NCI-H1048 (cell line): ENCODE measurements around the gene TMUB1.
A peak's percentile ranks its signal among the peaks of the same experiment; 100 is the strongest.

Source experiments
- DNase-seq: peaks from one replicate; lab custom pipeline; 2025; lab: John Stamatoyannopoulos, UW

TMUB1 gene, protein sequence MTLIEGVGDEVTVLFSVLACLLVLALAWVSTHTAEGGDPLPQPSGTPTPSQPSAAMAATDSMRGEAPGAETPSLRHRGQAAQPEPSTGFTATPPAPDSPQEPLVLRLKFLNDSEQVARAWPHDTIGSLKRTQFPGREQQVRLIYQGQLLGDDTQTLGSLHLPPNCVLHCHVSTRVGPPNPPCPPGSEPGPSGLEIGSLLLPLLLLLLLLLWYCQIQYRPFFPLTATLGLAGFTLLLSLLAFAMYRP

DNA sequence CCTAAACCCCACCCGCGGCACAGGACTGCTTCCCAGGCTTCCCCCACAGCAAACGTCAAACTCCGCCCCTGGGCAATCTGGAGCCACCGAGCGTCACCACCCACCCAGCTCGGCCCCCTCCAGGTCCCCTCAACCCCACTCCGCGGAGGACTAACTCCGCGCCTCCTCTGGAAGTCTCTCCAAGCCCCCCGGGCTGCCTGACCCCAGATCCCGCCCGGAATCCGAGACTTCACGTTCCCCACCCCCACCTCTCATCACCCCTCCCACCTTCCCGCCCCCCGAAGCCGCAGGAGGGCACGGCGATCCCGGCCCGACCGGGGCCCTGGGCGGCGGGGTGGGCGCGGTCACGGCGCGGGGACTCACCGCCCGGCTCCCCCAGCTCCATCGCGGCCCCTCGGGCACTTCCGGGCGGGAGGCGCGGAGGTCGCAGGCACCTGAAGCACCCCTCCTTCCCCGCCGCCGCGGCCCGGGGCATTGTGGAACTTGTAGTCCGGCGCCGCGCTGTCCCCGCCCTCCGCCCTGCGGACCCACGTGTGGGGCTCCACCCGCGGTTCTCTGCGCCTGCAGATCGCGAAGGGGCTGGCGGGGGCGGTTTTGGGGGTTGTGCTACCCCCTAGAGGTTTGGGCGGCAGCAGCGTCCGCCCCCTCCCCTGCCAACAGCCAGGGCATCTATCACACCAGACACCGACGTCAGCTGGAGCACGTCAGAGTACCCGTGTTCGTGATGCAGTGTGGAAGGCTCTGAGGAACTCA, at the start of gene TMUB1:
TSS of gene TMUB1 (minus strand) at position 423 of the 753 bp plus-strand sequence. CDS start 930 bp downstream, outside the sequence.
- peak; percentile 57 for DNase-seq

DNA sequence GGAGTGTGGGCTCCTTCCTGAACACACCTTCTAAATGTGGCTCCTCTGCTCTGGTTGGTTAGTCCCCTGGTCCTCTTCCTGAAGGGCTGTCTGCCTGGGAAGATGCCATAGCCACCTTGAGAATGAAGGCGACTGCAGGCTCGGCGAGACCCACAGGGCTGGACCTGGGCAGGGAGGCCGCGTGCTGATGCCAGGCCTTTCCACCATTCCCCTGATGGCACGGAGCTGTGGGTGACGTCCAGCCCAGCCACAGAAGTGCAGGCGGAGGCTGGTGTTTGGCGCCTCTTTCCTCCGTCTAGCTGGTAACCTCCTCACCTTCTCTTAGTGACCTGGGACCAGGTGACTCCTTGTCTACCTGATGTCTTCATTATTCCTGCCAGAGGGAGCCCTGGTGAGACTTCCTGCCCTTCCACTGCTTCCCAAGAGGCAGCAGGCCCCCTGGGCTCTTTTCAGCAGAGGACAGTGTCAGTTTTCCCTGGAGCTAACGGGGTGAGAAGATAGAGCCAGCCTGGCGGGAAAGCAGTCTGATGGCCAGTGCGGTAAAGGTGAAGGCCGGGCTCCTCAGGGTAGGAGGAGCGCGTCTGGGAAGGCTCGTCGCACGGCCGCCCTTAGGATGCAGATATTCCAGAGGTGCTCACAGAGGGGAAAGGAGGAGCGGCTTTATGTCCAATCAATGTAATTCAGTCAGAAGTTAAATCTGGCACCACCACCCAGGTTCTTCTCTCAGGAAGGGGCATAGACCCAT, 49.3 kb upstream of the TMUB1 start:
- no peak for DNase-seq

DNA sequence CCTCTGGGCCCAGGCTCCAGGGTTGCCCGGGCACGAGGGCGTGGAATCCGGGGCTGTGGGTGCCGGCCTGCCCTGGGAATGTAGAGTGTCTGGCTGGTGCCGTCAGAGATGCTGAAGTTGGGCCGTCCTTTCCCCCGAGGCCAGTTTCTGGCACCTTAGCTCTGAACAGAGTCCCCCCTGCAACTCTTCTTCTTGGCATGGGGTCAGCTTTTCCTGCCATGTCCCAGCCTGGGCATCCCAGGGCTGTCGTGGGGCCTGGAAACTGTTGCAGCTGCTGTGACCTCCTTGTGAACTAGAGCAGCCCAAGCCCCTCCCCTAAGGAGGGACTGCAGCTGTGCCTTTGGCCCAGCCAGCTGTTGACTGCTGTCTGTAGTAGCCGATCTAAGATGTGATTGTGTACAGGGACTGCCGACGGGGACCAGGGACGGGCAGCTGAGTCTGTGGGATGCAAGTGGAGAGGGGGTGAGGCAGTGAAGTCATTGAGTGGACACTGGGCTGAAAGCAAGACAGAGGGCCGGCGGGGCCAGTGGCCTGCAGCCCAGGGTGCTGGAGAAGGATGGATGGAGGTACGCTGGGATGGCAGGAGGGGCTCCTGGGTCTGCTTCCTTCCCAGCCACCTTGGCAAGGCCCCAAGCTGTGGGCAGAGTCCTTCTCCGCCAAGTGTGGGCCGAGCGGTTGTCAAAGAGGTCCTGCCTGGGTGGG, 48.5 kb upstream of the TMUB1 start:
- DNase-seq = no peak

DNA sequence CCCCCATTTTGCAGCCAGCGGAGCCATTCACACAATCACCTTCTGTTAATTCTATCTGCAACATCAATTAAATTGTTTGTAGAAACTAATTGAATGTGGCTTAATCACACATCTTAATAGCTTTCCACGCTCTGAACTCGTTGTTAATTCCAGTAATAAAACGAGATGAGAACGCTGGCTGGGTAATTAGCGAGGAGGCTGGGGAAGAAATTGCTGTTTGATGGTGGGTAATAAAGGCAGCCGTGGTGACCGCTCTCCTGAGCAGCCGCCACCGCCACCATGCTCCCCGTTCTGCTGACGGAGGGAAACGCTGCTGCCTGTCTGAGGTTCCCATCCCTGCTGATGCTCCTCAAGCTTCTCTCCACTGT, 47.9 kb upstream of the TMUB1 start:
- no peak for DNase-seq

DNA sequence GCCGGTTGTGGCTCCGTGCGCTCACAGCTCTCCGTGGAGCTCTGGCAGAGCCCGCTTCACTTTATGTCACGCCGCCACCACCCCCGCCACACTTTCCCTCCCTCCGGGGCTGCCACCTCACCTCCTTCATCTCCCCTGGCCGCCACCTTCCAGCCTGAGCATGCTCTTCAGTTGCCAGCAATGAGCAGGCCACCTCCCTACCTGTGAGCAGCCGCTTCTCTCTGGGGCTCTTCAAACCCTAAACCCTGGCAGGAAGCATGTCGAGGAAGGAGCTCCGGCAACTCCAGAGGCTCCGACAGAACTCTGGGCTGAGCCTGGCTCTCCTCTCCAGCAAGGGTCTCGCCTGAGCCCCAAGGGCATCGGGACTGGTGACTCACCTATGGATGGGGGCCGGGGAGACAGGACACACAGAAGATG, 47.5 kb upstream of the TMUB1 start:
- DNase-seq = no peak

DNA sequence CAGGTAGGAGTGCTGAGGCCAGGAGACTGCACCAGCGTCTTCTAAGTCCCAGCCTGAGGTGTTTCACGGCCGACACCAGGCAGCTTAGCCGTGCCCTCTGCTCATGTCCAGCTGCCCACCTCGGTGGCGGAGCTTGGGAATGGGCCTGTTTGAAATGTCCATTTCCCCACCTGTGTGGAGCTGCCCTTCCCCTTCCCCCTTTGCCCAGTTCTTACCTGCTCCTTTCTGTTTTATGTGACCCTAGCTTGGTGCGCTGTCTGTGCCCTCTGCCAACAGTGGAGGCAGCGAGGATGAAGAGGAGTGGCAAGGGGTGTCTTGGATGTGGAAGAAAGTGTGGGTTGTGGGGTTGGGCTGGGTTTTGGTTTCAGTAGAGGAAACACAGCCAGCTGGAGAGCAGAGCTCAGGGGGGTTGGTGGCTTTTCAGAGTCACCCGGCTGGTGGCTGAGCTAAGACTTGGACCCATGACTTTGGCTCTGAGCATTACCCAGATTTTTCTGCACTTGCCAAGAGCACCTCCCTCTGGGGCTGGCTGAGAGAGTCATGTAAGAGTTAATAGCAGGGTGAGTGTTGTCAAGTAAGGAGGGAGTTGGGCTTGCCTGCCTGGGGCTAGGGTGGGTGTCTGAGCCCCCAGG, 46.8 kb upstream of the TMUB1 start:
- no peak for DNase-seq

DNA sequence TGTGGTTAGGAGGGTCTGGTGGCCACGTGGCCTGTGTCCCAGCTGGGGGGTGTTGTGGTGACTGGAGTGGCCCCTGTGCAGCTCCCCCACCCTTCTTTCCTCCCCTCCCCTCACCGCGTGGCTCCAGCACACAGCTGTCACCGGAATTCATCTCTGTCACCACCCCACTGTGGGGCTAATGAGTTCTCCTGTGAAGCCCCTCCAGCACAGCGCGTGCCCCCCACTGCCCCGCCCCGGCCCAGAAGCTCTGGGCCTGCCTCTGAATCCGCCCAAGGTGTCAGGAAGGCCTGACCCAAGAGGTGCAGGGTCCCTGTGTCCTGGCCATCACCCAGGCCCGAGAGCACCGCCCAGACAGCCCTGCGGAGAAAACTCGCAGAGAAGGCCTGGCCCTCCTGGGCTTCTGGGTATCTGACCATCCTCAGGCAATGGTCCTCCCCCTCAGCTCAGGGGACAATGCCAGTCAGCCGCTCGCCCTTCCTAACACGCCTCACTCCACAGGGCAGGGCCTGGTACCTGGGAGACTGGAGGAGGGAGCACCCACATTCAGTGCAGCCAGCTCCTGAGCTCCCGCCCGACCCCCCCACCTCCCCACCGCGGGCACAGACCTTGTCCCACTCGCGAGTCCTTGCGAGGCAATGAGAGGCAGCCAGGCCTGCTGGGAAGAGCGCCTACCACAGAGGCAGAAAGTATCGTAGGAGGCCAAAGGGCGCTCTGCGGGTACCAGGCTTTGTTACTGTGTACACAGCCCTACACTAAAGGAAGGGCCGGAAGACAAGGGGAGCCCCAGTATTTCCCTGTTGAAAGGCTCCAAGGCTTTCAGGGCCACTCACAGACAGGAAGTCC, 46.0 kb upstream of the TMUB1 start:
- DNase-seq = no peak

DNA sequence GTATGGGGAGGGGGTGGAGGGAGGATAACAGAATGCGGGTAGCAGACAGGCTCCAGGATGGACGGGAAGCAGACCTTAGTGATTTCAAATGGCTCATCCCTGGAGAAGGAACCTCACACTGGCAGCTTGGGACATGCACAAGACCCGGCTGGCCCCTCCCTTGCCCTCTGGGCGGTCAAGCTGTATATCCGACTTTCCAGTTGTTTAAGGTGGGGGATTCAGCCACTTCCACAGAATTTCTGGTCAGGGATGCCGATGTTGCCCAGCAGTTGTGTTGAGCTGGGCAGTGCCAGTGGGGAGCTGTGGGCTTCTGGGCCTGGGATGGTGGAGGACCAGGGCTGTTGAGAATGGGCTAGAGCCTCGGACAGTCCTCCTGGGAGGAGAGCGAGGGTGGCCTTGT, 45.4 kb upstream of the TMUB1 start:
- DNase-seq = no peak

DNA sequence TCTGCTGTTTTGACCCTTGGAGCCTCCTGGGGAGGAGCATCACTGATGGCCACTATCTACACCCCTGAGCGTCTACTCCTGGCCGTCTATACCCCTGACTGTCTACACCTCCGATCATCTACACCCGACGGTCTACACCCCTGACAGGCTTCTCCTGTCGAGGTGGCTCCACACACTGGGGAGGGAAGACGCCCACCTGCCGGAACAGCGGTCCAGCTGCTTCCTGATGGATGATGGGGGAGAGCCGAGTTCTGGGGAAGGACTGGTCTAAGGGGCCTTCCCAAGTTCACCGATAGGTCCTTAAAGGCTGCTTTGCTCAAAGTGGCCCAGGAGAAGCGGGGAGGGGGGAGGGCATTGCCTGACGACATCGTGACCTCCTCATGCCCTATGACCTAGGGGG, 44.9 kb upstream of the TMUB1 start:
- no peak for DNase-seq

DNA sequence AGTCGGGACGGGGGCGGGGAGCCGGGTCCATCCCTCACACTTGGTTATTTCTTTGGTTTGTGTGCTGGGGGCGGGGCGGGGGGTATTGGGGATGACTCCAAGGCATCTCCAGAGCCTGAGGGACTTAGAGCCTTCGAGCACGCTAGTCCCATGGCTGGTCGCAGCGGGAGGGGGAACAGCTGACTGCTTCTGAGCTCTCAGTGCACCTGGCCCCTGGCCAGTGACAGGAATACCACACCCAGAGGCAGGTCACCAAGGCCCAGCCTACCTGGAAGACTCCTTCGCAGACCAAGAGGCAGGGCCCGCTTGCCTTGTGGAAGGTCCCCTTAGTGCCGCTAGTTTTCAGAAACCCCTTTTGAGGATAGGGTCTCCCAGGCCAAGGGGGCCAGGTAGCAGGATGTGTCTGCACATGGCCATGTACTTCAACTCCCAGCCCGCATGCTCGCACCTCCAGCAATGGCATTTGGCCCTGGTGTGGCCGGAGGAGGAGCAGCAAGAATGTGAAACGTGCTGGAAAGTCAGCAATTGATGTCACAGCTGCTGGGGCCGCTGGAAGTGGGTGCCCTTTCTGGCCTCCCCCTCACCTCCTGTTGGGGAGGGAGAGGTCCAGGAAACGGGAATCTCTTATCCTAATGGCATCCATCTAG, 43.3 kb upstream of the TMUB1 start:
- no peak for DNase-seq

DNA sequence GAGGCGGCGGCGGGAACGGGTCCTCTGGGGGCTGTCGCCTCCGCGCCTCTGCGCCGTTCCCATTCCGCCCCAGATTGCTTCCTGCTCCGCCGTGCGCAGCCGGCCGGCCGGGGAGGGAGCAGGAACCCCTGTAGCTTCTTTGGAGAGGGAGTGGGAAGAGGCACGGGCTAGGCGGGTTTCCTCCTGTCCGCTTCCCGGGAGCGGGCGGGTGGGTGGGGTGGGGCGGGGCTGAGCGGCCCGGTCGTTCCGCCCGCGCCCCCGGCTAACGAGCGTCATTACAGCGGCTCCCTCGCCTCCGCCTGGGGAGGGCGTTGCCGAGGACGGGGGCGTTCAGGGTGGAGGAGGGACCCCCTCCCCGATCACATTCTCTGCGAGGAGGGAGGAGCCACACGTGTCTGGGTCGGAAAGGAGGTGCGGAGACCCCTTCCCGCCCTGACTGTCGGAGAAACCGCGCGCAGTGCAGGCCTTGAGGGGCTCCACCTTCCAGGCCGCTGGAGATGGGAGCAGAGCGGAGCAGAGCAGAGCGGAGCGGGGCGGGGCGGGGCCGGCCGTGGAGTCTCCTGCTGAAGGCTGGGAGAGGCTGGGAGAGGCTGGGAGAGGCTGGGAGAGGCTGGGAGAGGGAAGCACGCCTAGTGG, 42.7 kb upstream of the TMUB1 start:
- no peak for DNase-seq

DNA sequence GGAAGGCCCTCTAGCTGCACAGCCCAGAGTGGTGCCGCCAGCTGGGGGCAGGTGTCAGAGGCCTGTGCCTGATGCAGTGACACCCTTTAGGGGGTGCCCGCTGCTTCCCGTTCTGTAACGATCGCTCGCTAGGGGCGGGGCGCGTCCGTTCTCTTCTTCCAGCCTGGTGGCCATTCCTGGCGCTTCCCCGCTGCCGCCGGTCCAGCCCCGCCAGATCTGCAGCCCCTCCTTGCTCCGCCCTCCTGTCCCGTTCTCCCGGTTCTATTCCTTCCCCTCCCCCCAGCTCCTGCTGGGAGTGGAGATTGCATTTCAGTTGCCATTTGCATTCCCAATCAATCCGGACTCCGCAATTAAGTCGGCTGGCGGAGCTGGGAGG, 42.2 kb upstream of the TMUB1 start:
- no peak for DNase-seq

DNA sequence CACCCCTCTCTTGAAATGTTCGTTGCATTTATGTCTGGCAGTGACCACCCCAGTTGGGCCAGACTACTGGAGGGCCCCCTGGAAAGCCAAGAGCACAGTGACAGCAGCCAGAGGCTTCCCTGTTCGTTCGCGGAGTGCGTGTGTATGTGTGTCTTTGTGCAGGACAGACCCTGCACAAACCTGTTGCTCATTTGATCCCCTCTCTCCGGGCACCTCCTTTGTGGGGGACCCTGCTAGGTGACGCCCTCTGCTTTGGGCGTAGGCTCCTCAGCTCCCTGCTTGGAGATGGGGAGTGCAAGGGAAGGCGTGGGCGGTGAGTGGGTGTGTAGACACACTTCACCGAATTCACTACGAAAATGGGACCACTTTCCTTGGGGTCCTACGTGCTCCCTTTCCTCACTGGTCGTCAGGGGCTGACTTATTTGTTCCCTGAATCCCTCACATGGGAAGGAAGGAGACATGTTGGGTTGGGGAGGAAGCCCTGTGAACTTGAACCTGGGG, 41.7 kb upstream of the TMUB1 start:
- no peak for DNase-seq

DNA sequence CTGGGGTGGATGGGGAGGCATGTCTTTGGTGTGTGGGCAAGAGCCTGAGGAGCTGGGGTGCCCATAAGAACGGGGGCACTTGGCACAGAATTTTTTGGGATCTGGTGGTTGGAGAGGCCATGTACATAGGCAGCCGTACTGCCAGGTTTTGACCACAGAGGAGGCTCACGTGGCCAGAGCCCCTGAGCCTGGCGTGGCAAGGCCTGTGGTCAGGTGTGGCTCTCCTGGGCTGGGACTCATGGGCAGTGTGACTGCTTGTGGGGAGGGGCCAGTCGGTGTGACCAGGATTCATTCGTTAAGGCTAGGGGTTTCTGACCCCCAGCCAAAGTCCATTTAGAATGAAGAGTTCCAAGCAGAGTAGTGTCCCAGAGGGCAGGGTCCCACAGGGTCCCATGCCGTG, 41.2 kb upstream of the TMUB1 start:
- DNase-seq = no peak

DNA sequence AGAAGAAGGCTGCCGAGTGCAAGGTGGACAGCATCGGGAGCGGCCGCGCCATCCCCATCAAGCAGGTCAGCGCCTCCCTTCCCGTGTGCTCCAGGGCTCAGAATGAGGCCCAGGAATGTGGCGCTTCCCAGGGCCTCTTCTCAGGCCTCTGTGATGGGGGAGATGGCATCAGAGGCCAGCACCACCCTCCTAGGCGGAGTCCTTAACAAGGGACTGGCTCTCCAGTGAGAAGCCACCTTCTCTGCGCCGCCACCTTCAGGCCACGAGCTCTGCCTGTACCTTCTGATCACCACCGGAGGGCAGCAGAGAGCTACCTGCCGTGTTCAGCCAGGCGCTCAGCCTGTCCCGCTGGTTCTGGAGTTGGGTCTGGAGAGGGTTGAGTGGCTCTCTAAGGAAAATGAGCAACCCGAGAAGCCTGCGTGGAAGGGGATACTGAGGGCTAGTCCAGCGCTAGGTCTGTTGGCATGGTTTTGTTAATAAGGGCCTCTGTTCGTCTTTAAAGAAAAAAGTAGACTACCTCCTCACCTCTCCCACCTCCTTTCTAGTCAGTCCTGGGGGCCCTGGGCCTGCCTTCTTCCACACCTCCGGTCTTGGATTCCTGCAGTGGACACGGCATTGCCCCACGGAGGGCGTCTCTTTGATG, 40.6 kb upstream of the TMUB1 start:
- peak; percentile 55 for DNase-seq

DNA sequence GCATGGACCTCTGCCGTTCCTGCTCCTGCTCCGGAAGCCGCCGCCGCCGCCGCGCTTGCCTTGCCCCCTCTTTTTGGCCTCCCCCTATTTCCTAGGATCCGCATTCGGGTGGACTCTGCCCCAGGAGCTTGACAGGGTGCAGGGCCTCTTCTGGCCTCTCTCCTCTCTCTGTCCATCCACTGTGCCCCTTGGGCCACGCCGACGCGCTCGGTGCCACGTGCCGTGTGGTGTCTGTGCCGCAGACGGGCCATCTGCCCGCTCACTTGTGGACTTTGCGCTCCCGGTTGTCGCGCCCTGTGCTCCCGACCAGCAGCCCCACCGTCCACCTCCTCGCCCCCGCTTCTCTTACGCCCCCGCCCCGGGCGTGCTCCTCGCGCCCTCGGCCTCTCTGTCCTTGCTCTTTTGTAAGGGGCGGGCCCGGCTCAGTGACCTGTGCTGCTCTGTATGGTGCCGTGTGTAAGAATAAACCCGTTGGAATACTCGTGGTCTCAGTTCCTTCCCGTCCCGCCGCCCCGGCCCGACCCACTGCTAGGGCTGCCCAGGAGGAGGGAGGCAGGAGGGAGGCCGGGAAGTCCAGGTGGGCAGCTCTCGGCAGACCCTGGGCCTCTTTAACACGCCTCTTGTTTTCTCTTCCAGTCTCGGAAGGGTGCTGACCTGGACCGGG, 40.0 kb upstream of the TMUB1 start:
- DNase-seq = no peak

DNA sequence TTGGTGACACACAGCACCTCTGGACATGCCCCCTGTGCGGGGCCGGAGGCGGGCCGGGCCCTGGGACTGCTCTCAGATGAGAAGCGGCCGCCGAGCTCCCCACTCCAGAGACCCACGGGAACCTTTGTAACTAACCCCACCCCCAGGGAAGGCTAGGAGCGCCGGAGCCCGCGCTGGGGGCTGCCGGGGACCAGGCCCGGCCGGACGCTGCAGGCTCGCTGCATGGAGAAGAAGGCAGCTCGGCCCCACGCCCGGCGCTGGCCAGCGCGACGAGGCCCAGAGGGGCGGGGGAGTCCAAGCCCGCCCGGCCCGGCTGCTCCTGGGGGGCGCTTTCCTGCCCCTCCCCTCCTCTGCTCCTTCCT, 39.5 kb upstream of the TMUB1 start:
- DNase-seq = no peak

DNA sequence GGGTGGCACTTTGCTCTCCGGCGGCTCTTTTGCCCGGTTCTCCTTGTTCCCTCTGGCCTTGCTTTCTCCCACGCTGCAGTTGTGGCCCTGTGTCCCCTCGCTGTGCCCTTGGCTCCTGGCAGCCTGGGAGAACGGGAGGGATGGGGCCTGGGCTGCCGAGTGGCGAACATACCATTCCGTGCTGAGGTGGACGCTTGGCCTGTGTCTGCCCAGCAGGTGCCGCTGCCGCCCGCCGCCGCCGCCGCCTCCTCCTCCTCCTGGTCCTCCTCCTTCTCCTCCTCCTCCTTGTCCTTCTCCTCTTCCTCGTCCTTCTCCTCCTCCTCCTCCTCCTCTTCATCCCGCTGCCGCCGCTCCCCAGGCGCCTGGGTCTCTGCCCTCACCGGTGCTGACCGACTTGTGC, 39.0 kb upstream of the TMUB1 start:
- no peak for DNase-seq
